B cell (primary cell): ENCODE results near the gene CHAC1. TPM values are rescaled to one million over a fixed set of nuclear protein-coding genes. Genes with fewer than 3 reads are reported as not detected.

Experiments
- ATAC-seq: fragments of 200-7000 bp; cut with Tn5 transposase; one replicate; pipeline ENCODE4 v1.10.0; 2021; ENCODE audit warnings: low read depth, mild to moderate bottlenecking, moderate number of reproducible peaks, moderate library complexity
- CTCF ChIA-PET: fragments of 350-600 bp; sonication (Branson Sonifier 250); formaldehyde crosslinking; loops from one replicate; lab custom pipeline; 2021; ENCODE audit warnings: antibody characterized with exemption, inconsistent platforms; lab: Charles Lee
- POLR2A ChIA-PET: fragments of 350-600 bp; sonication (Branson Sonifier 250); formaldehyde crosslinking; loops from one replicate; lab custom pipeline; 2021; ENCODE audit warnings: antibody characterized with exemption; lab: Charles Lee
- DNase-seq: peaks from one replicate; pipeline ENCODE4 v3.0.0; 2013
- H2AFZ ChIP-seq: 2 replicates; pipeline ENCODE4 v1.6.1; 2012; ENCODE audit warnings: mild to moderate bottlenecking, low read depth, low read length; ENCODE audit not compliant: insufficient read depth, poor library complexity, severe bottlenecking
- H3K27ac ChIP-seq, 2 donors: 1 replicate in 1 of 2; 2 replicates in 1 of 2; pipeline ENCODE4 v1.5.1; 2012 to 2013; ENCODE audit warnings: low read length in 2 of 2, mild to moderate bottlenecking in 2 of 2, moderate library complexity in 1 of 2
- H3K27me3 ChIP-seq, 4 experiments: fragments of 200-600 bp in 1 of 4; sonication (generic) in 1 of 4; replicated peaks in 1 of 4; 1 replicate in 2 of 4; 2 replicates in 2 of 4; pipeline versions ENCODE4 v1.6.1 to v1.7.0; 2013 to 2016; ENCODE audit warnings: low read length in 3 of 4, mild to moderate bottlenecking in 2 of 4, mixed read lengths in 1 of 4, moderate library complexity in 1 of 4; ENCODE audit not compliant: insufficient read depth in 4 of 4, control insufficient read depth in 3 of 4; ENCODE audit errors: control extremely low read depth in 1 of 4
- H3K36me3 ChIP-seq, 2 experiments: replicated peaks in 1 of 2; 1 replicate in 1 of 2; 2 replicates in 1 of 2; pipeline versions ENCODE4 v1.6.1 to v1.7.1; 2013; ENCODE audit warnings: low read length in 1 of 2; ENCODE audit not compliant: insufficient read depth in 2 of 2, control insufficient read depth in 1 of 2; ENCODE audit errors: control extremely low read depth in 1 of 2, extremely low read depth in 1 of 2
- H3K4me1 ChIP-seq, 2 donors: fragments of 200-600 bp in 1 of 2; sonication (generic) in 1 of 2; 1 replicate in 1 of 2; 2 replicates in 1 of 2; pipeline versions ENCODE4 v1.5.1 to v1.6.1; 2013 to 2017; ENCODE audit warnings: low read length in 2 of 2; ENCODE audit not compliant: control insufficient read depth in 2 of 2, insufficient read depth in 2 of 2
- H3K4me2 ChIP-seq: replicated peaks from 2 replicates; pipeline ENCODE3; 2012; ENCODE audit warnings: mild to moderate bottlenecking, low read depth, low read length; ENCODE audit not compliant: poor library complexity, severe bottlenecking
- H3K4me3 ChIP-seq, 5 experiments: fragments of 200-600 bp in 1 of 5; sonication (generic) in 1 of 5; 1 replicate in 3 of 5; 2 replicates in 2 of 5; pipeline versions ENCODE4 v1.5.1 to v1.7.0; 2011 to 2016; ENCODE audit warnings: low read length in 4 of 5, mild to moderate bottlenecking in 4 of 5, low read depth in 2 of 5, control low read depth in 1 of 5, moderate library complexity in 1 of 5; ENCODE audit not compliant: insufficient read depth in 1 of 5; ENCODE audit errors: control extremely low read depth in 1 of 5, extremely low read depth in 1 of 5
- H3K79me2 ChIP-seq: fragments of 200-600 bp; sonication (generic); one replicate; pipeline ENCODE4 v1.6.0; 2016; ENCODE audit warnings: low read length; ENCODE audit not compliant: control insufficient read depth, insufficient read depth
- H3K9ac ChIP-seq: fragments of 200-600 bp; sonication (generic); 2 replicates; pipeline ENCODE4 v1.6.1; 2017; ENCODE audit warnings: mild to moderate bottlenecking, low read length, moderate library complexity
- H3K9me3 ChIP-seq, 3 donors: one replicate each; pipeline versions ENCODE4 v1.6.1 to v1.7.1; 2013; ENCODE audit warnings: low read length in 2 of 3; ENCODE audit not compliant: control insufficient read depth in 2 of 3, insufficient read depth in 1 of 3; ENCODE audit errors: control extremely low read depth in 1 of 3
- H4K20me1 ChIP-seq: 2 replicates; pipeline ENCODE4 v1.6.0; 2012; ENCODE audit warnings: mild to moderate bottlenecking, low read length; ENCODE audit not compliant: insufficient read depth, control insufficient read depth, poor library complexity, severe bottlenecking
- H3K27ac Mint-ChIP-seq: one replicate; pipeline ENCODE4 v1.8.0; 2021; ENCODE audit warnings: mixed read lengths
- H3K27me3 Mint-ChIP-seq: one replicate; pipeline ENCODE4 v1.8.0; 2021; ENCODE audit warnings: mixed read lengths
- H3K4me1 Mint-ChIP-seq: one replicate; pipeline ENCODE4 v1.8.0; 2021; ENCODE audit warnings: mixed read lengths
- H3K4me3 Mint-ChIP-seq: one replicate; pipeline ENCODE4 v1.8.0; 2021; ENCODE audit warnings: mixed read lengths
- H3K9me3 Mint-ChIP-seq: one replicate; pipeline ENCODE4 v1.8.0; 2022; ENCODE audit warnings: mixed read lengths; ENCODE audit not compliant: insufficient read depth
- CTCF ChIP-seq: fragments of 200-600 bp; IDR thresholded peaks from one replicate; pipeline ENCODE4 v1.8.0; 2022; ENCODE audit warnings: antibody characterized with exemption, mild to moderate bottlenecking
- EZH2 ChIP-seq: IDR thresholded peaks from 2 replicates; pipeline ENCODE4 v1.6.1; 2012; ENCODE audit warnings: borderline replicate concordance, low read depth, mild to moderate bottlenecking, moderate library complexity, low read length; ENCODE audit not compliant: insufficient read depth, poor library complexity, severe bottlenecking
- WGBS: methylation state at CpG from one replicate; pipeline ENCODE4 v1.1.5; 2013; ENCODE audit warnings: missing lambda C conversion rate; ENCODE audit not compliant: insufficient coverage; 5-methylcytosine and 5-hydroxymethylcytosine counted together
- intact Hi-C: fragments of 100-400 bp; cut with micrococcal nuclease; formaldehyde crosslinking; loops from one replicate; pipeline ENCODE4 v1.10.0; 2022
- polyA plus RNA-seq: library from polyadenylated mRNA; depleted of rRNA; stranded (reverse); fragments of >200 nt; gene quantifications from 2 replicates; pipeline ENCODE4 v1.2.3, GENCODE V29; 2012
- total RNA-seq, 2 donors: library from RNA; stranded (reverse); fragments of 120-200 nt in 1 of 2; gene quantifications; 1 replicate in 1 of 2; 2 replicates in 1 of 2; pipeline versions ENCODE4 v1.2.3 to v1.2.4, GENCODE V29; 2013 to 2022

The CHAC1 gene
- total and polyA plus RNA-seq, 2 donors (not counting 1 experiment from before 2014, with no cell fraction given) = 0.81 to 3.6 TPM

- intact Hi-C loops = loop anchor here (1.0 to 5.0 kb wide), 2 partner anchors 11 to 80 kb away; partner anchors contain the start of gene CHAC1
- ATAC-seq (peak; percentile 2), DNase-seq (no peak)
- ChIA-PET POLR2A (interaction anchor here (0.6 to 4.0 kb wide), 4 partner anchors 9 to 36 kb away, joined by 3 to 20 read pairs (median 6); partner anchors contain the start of gene CHAC1), CTCF (interaction anchor here (1.2 to 5.7 kb wide), 13 partner anchors 10 to 242 kb away, joined by 3 to 69 read pairs (median 9); partner anchors contain the start of genes CHAC1, DLL4 and VPS18)
- H3K27me3 Mint-ChIP-seq = peaks cover 5% of the 10 kb centered on the region
- Histone ChIP-seq H3K9me3 (no peaks in the 10 kb centered on the region), H3K4me1 (peaks cover 31 to 35% of the 10 kb centered on the region in 2 donors), H3K4me3 (peak overlapping the region; percentile 53 to 78 (median 69)), H3K4me2 (peak overlapping the region; percentile 99), H3K79me2 (no peaks in the 10 kb centered on the region), H3K9ac (peak overlapping the region; percentile 78), H3K27ac (peak overlapping the region in 1 of 2 donors; percentile 37), H4K20me1 (no peaks in the 10 kb centered on the region), H3K27me3 (no peaks in the 10 kb centered on the region), H3K36me3 (no peaks in the 10 kb centered on the region), H2AFZ (peak overlapping the region; percentile 96)
- peak overlapping the region; percentile 83 for H3K4me3 Mint-ChIP-seq
- H3K9me3 Mint-ChIP-seq = no peaks in the 10 kb centered on the region
- no peak for TF ChIP-seq EZH2
- TF ChIP-seq CTCF = no peak
- WGBS = 24% methylated on average over 11 of the region's 15 CpGs
- H3K4me1 Mint-ChIP-seq = peaks cover 37% of the 10 kb centered on the region
- H3K27ac Mint-ChIP-seq = peak overlapping the region; percentile 63
These were observed 10.9 kb upstream of the CHAC1 start for GRCh38 chr15:40942337-40942854.

- DNase-seq (no peak), ATAC-seq (no peak)
- Mint-ChIP-seq H3K9me3 (no peaks in the 10 kb centered on the region), H3K4me3 (peak overlapping the region; percentile 83), H3K27me3 (peaks cover 6% of the 10 kb centered on the region), H3K27ac (peak overlapping the region; percentile 63), H3K4me1 (peaks cover 37% of the 10 kb centered on the region)
- ChIA-PET POLR2A (interaction anchor here (0.6 to 4.0 kb wide), 2 partner anchors 10 to 12 kb away, joined by 3 to 20 read pairs; partner anchors contain the start of gene CHAC1), CTCF (interaction anchor here (1.2 to 5.7 kb wide), 11 partner anchors 10 to 241 kb away, joined by 3 to 69 read pairs (median 9); partner anchors contain the start of genes CHAC1, DLL4 and VPS18)
- Histone ChIP-seq H3K9me3 (no peaks in the 10 kb centered on the region), H3K79me2 (no peaks in the 10 kb centered on the region), H3K4me3 (peak overlapping the region in 3 of 5 experiments; percentile 53 to 78 (median 72)), H3K4me1 (peaks cover 31 to 35% of the 10 kb centered on the region in 2 donors), H3K4me2 (peak overlapping the region; percentile 99), H2AFZ (peak overlapping the region; percentile 96), H3K27ac (no peak overlapping the region), H3K27me3 (no peaks in the 10 kb centered on the region), H3K9ac (peak overlapping the region; percentile 78), H3K36me3 (no peaks in the 10 kb centered on the region), H4K20me1 (no peaks in the 10 kb centered on the region)
- no peak for TF ChIP-seq EZH2
- TF ChIP-seq CTCF = no peak
- intact Hi-C loops = loop anchor here (1.0 to 5.0 kb wide), 2 partner anchors 10 to 79 kb away; partner anchors contain the start of gene CHAC1
- 74% methylated on average over 11 of the region's 12 CpGs for WGBS
These were observed 10.4 kb upstream of the CHAC1 start for GRCh38 chr15:40942878-40943277.
